NT2/D1 (cell line): ENCODE data around the gene SCAF4.

ENCODE experiments used
- SUZ12 ChIP-seq: IDR thresholded peaks from 2 replicates; pipeline ENCODE4 v1.6.1; 2011; ENCODE audit not compliant: insufficient read length, insufficient read depth; ENCODE audit errors: extremely low read depth
- YY1 ChIP-seq: IDR thresholded peaks from 2 replicates; pipeline ENCODE4 v1.6.1; 2011; ENCODE audit not compliant: insufficient read length, insufficient read depth

DNA sequence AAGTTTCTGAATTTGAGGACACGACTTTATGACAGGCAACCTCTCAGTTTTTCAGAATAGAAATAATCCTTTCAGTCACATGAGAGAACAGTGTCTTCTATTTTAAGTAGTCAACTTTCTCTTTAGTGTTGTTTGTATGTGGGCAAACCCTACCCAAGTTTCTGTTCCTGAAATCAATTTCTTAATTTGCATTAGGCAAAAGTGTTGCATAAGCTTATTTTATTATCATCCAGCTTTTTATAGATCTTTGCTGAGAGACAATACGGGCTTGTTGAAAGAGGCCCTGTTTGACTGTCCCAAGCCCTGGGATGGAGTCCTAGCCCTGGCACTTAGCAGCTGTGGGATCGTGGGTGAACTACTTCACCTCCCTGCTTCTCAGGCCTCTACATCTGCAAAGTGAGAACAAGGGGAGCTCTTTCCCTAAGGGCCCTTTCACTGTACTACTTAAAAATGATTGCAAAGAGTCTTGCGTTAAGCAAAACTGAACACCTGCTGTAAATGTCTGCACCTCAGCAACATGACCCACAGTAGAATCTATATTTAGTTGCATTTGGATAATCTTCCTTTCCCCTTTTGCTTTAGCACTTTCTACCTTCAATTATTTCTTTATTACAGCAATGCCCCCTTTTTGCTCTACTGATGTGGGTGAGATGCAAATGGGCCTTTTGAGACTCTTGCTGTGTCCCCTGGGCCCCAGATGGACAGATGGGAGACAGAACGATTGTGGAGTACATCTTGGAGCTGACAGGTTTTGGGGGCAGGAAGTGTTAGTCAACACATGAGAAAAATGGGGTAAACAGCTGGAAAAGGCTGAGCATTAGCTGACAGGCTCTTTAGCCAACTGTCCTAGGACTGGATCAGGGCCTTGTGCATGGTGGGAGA lies 41.0 kb upstream of the SCAF4 start:
- no peak for TF ChIP-seq YY1
- no peak for TF ChIP-seq SUZ12
